GM18507 (cell line): ENCODE measurements around the gene MAP3K14.

Source experiments
- DNase-seq: peaks from one replicate; pipeline ENCODE4 v3.0.0; 2011; ENCODE audit warnings: low read depth; ENCODE audit not compliant: insufficient read length; ENCODE audit errors: extremely low spot score
- FAIRE-seq: peaks from 2 replicates; lab custom pipeline; 2011; peaks lifted over from hg19 to GRCh38; lab: Jason Lieb, UNC

Gene MAP3K14

GRCh38 chr17:45244725-45245656 lies 71.8 kb downstream of the MAP3K14 start:
- no peak for DNase-seq
- no peak for FAIRE-seq

GRCh38 chr17:45243750-45244149 lies 73.1 kb downstream of the MAP3K14 start:
- no peak for DNase-seq
- FAIRE-seq: no peak

GRCh38 chr17:45242029-45242414 lies 74.8 kb downstream of the MAP3K14 start:
- no peak for FAIRE-seq

GRCh38 chr17:45241328-45242028 lies 75.3 kb downstream of the MAP3K14 start:
- FAIRE-seq: no peak
- no peak for DNase-seq

More at GRCh38 chr17:45242029-45242414, 74.8 kb downstream of the MAP3K14 start:
- no peak for DNase-seq

- DNase-seq: no peak
- no peak for FAIRE-seq
These were observed 75.9 kb downstream of the MAP3K14 start for GRCh38 chr17:45240905-45241327.

GRCh38 chr17:45238155-45238774 lies 78.6 kb downstream of the MAP3K14 start:
- no peak for FAIRE-seq
- no peak for DNase-seq

- FAIRE-seq: no peak
- DNase-seq: no peak
These were observed 79.1 kb downstream of the MAP3K14 start for GRCh38 chr17:45237686-45238085.

- DNase-seq: no peak
- FAIRE-seq: no peak
These were observed 80.6 kb downstream of the MAP3K14 start for GRCh38 chr17:45236282-45236606.

GRCh38 chr17:45235416-45236281 lies 81.2 kb downstream of the MAP3K14 start:
- DNase-seq (no peak), FAIRE-seq (peak; percentile 90)

- DNase-seq (no peak), FAIRE-seq (peak; percentile 74)
These were observed 82.0 kb downstream of the MAP3K14 start for GRCh38 chr17:45234641-45235415.

GRCh38 chr17:45233423-45233924 lies 83.3 kb downstream of the MAP3K14 start:
- FAIRE-seq (no peak), DNase-seq (no peak)

GRCh38 chr17:45232514-45233422 lies 84.1 kb downstream of the MAP3K14 start:
- no peak for FAIRE-seq
- no peak for DNase-seq

- DNase-seq (no peak), FAIRE-seq (no peak)
These were observed 85.2 kb downstream of the MAP3K14 start for GRCh38 chr17:45231481-45232116.

- no peak for FAIRE-seq
- no peak for DNase-seq
These were observed 85.9 kb downstream of the MAP3K14 start for GRCh38 chr17:45230787-45231480.

- FAIRE-seq: no peak
- DNase-seq: no peak
These were observed 86.4 kb downstream of the MAP3K14 start for GRCh38 chr17:45230410-45230786.

GRCh38 chr17:45229681-45230409 lies 87.0 kb downstream of the MAP3K14 start:
- FAIRE-seq (no peak), DNase-seq (no peak)
